Liver (tissue), 3 donors: ENCODE measurements around the gene AMIGO2.

ENCODE experiments used
- ATF3 ChIP-seq: IDR thresholded peaks from 2 replicates; pipeline ENCODE4 v1.6.1; 2016; ENCODE audit warnings: antibody characterized with exemption
- CTCF ChIP-seq: fragments of 150-350 bp; IDR thresholded peaks from 2 replicates; pipeline ENCODE4 v1.5.1; 2017; ENCODE audit warnings: improper control_type of control experiment, low read depth, low read length; ENCODE audit not compliant: missing input control
- donor health status: healthy.
- donor health status: healthy.

- TF ChIP-seq CTCF (no peak), ATF3 (no peak)
These were observed 1.7 kb downstream of the AMIGO2 start for GRCh38 chr12:47078086-47078395.
